HG02678 (cell line): ENCODE measurements around the gene H19.
A peak's percentile ranks its signal among the peaks of the same experiment; 100 is the strongest.

ENCODE experiments used
- ATAC-seq: cut with Tn5 transposase; IDR thresholded peaks from one replicate; pipeline ENCODE4 v1.9.1; 2021; ENCODE audit warnings: mild to moderate bottlenecking, moderate library complexity; ENCODE audit not compliant: unreplicated experiment

Gene H19

DNA sequence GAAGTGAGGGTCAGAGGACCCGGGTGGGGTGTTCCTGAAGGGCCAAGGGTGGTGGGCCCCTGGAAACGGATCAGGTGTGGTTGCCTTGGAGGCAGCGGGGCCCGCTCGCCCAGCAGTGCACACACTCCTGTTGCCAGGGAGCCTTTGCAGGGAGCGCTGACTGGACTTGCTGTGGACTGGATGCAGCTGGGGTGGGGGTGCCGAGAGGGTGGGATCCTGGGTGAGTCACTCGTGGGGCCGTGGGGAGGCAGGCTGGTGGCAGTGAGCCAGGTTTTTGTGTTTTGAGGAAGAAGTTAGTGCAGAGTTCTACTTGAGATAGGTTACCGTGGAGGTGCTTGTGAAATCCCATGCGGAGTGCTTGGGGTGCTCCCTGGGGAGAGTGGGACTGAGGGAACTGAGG lies 49.3 kb downstream of the H19 start:
- ATAC-seq: no peak

GRCh38 chr11:1947592-1948237 lies 49.9 kb downstream of the H19 start:
- peak; percentile 12 for ATAC-seq

- ATAC-seq: peak; percentile 56
Measured at GRCh38 chr11:1946812-1947484, 50.7 kb downstream of the H19 start, which contains the start of gene MRPL23. Gene MRPL23 (plus strand): TSS chr11:1947332. CDS start chr11:1947363, 31 bp downstream.
